ENCODE results near the gene GPR32.
"Not testable (repeated sequence)": the region's sequence is repeated elsewhere in the genome, so short reads cannot be mapped to it uniquely, and the experiment has no call there.

The GPR32 gene

GRCh38 chr19:50747141-50747540 lies 23.1 kb upstream of the GPR32 start:
- not testable (repeated sequence) for DNase-seq (ENCODE audit: low read depth, low spot score)

DNA sequence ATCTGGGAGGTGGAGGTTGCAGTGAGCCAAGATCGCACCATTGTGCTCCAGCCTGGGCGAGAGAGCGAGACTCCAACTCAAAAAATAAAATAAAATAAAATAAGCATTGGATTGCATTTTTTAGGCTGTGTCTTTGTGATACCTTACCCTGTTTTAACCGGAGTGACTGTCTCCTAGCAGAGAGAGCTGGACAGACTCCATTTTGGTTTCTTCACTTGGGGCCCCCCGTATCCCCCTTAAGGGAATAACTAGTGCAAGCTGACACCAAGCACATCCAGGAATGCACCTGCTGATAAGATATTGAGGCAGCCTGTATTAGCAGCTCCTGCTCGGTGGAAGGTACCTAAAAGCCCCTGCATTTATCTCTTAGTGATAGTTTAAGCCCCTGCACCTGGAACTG lies 20.8 kb upstream of the GPR32 start:
- no peak for DNase-seq (ENCODE audit: low read depth, low spot score)

DNA sequence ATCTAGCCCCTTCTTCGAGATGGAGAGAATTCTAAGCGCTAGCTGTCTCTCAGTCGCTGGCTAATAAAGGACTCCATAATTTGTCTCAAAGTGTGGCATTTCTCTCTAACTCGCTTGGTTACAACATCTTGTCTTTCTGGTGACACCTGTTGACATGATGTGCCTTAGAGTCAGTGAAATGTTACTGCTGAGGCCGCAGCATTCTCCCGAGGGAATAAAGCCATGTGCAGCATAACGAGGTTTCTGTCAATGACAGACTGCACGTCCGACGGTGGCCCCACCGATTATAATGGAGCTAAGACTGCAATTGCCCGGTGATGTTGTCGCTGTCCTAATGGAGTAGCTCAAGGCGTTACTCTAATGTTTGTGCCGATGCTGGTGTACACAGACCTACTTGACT lies 20.3 kb upstream of the GPR32 start:
- no peak for DNase-seq (ENCODE audit: low read depth, low spot score)

GRCh38 chr19:50753879-50754278 lies 16.4 kb upstream of the GPR32 start:
- DNase-seq (ENCODE audit: low read depth, low spot score): no peak

DNA sequence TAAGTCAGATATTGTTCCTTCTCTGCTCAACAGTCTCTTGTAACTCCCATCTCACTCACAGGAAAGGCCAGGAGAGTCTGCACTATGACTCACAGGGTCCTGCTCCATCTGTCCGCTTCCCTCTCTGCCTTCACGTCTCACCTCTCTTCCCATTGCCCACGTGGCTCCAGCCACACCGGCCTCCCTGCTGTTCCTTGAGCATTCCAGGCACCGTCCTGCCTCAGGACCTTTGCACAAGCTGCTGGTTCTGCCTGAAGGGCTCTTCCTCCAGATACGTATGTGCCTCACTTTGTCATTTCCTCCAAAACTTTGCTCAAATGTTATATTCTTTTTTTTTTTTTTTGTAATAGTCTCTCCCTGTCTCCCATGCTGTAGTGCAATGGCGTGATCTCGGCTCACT lies 14.0 kb upstream of the GPR32 start:
- DNase-seq (ENCODE audit: low read depth, low spot score): peak; percentile 23

- DNase-seq (ENCODE audit: low read depth, low spot score): not testable (repeated sequence)
These were observed 12.6 kb upstream of the GPR32 start for GRCh38 chr19:50757624-50758023.

- not testable (repeated sequence) for DNase-seq (ENCODE audit: low read depth, low spot score)
These were observed 11.2 kb upstream of the GPR32 start for GRCh38 chr19:50759076-50759475.

GRCh38 chr19:50759886-50760285 lies 10.4 kb upstream of the GPR32 start:
- DNase-seq (ENCODE audit: low read depth, low spot score): no peak

- not testable (repeated sequence) for DNase-seq (ENCODE audit: low read depth, low spot score)
These were observed 8.8 kb upstream of the GPR32 start for GRCh38 chr19:50761501-50761900.

GRCh38 chr19:50763521-50763920 lies 6.7 kb upstream of the GPR32 start:
- DNase-seq (ENCODE audit: low read depth, low spot score): not testable (repeated sequence)

DNA sequence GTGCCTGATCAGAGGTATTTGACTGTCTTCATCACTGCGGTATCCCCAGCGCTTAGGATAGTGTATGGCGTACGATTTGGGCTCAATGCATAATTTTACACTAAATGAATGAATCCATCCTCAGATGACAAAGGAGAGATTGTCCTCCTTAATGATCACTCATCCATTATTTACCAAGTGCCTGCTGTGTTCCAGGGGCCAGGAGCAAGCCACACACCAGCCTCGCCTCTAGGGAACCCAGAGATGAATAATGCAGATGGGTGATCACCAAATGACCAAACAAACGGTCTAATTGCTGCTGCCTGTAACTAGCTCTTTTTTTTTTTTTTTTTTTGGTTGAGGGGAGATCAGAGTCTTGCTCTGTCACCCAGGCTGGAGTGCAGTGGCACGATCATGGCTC lies 5.9 kb upstream of the GPR32 start:
- DNase-seq (ENCODE audit: low read depth, low spot score): no peak

GRCh38 chr19:50766746-50767145 lies 3.5 kb upstream of the GPR32 start:
- DNase-seq (ENCODE audit: low read depth, low spot score): not testable (repeated sequence)

DNA sequence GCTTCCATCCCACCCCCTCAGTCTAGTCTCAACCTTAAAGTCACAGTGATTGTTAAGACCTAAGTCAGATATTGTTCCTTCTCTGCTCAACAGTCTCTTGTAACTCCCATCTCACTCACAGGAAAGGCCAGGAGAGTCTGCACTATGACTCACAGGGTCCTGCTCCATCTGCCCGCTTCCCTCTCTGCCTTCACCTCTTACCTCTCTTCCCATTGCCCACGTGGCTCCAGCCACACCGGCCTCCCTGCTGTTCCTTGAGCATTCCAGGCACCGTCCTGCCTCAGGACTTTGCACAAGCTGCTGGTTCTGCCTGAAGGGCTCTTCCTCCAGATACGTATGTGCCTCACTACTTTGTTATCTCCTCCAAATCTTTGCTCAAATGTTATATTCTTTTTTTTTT lies 3.0 kb upstream of the GPR32 start:
- peak; percentile 82 for DNase-seq (ENCODE audit: low read depth, low spot score)

DNA sequence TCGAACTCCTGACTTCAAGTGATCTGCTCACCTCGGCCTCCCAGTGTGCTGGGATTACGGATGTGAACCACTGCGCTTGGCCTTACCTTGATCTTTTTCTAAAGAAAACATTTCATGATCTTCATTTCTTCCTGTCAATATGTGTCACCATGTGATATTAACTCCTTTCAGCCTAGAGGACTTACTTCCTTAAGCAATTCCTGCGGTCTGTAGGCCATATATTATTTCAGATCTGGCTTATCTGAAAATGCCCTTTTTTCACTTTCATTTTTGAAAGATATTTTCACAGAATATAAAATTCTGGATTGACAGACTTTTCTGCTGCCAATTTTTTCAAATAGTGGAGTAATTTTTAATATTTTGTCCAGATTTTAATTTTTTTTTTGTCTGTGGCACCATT lies 2.0 kb upstream of the GPR32 start:
- no peak for DNase-seq (ENCODE audit: low read depth, low spot score)

- no peak for DNase-seq (ENCODE audit: low read depth, low spot score)
These were observed 624 bp downstream of the GPR32 start for GRCh38 chr19:50770888-50771287.

GRCh38 chr19:50772476-50772875 lies 2.2 kb downstream of the GPR32 start:
- DNase-seq (ENCODE audit: low read depth, low spot score): no peak

DNA sequence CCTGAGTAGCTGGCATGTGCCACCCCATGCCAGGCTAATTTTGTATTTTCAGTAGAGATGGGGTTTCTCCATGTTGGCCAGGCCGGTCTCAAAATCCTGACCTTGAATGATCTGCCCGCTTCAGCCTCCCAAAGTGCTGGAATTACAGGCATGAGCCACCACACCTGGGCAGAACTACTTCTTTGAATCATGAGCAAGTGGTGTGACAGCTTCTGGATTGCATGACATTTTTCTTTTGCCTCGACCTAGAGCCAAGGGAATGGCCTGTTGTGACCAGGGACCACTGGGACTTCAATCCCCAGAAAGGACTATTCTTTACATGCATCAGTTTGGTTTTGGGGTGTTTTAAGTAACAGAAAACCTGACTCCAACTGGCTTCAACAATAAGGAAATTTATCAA lies 2.6 kb downstream of the GPR32 start:
- DNase-seq (ENCODE audit: low read depth, low spot score): not testable (repeated sequence)

- DNase-seq (ENCODE audit: low read depth, low spot score): not testable (repeated sequence)
These were observed 3.2 kb downstream of the GPR32 start for GRCh38 chr19:50773454-50773853.

DNA sequence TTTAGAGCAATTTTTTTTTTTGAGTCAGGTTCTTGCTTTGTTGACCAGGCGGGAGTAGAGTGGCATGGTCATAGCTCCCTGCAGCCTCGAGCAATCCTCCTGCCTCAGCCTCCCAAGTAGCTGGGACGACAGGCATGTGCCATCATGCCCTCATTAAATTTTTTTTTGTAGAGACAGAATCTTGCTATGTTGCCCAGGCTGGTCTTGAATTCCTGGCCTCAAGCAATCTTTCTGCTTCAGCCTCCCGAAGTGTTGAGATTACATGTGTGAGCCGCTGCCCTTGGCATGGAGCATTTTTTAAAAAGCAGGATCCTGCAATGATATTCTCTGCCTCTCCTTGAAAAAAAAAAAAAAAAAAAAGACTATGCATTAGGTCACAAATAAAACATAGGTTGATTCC lies 5.9 kb downstream of the GPR32 start:
- no peak for DNase-seq (ENCODE audit: low read depth, low spot score)

DNA sequence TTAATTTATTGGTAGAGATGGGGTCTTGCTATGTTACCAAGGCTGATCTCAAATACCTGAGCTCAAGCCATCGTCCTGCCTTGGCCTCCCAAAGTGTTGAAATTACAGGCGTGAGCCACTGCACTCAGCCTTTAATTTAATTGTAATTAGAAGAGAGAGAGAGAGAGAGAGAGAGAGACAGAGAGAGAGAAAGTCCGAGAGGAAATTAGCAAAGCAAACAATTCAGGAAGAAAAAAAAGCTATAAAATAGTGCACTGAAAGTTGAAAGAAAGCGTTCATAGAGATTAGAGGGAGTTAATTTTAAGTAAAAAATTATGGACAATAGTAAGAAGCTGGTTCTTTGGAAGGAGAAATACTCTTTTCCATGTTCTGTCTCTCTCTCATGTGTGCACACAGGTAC lies 7.0 kb downstream of the GPR32 start:
- no peak for DNase-seq (ENCODE audit: low read depth, low spot score)

DNA sequence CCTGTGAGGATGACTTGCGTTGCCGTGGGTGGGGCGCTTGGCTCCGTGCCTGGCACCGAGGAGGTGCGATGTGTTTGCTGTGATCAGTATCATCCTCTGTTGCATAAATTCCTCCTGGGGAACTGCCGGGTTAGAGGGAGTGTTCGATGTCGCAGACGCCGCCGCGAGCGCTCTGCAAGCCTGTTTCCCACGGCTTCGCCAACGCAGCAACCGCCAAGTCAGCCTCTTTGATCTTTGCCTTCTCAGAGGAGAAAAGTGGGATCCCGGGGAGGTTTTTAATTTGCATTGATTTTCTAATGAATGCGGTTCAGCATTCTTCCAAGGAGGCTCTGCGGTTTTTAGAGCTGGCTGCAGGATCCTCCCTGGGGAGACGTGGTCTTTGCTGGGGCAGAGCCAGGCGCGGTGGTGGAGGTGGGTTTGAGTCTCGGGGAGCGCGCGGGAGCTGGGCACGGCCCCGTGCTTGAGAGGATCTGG lies 7.6 kb downstream of the GPR32 start:
- DNase-seq (ENCODE audit: low read depth, low spot score): peak; percentile 94

GRCh38 chr19:50778906-50779430 lies 8.7 kb downstream of the GPR32 start:
- peak; percentile 70 for DNase-seq (ENCODE audit: low read depth, low spot score)

GRCh38 chr19:50779504-50780457 lies 9.5 kb downstream of the GPR32 start:
- DNase-seq (ENCODE audit: low read depth, low spot score): peak; percentile 81

All from ELF-1 (cell line).